Neural cell (in vitro differentiated cells): Measurements from ENCODE around the gene SLC4A5. TPM values are rescaled to one million over a fixed set of nuclear protein-coding genes. Genes with fewer than 3 reads are reported as not detected.

Experiments
- H2AFZ ChIP-seq: fragments of 200-600, 300-800 bp; sonication (generic), shearing (Covaris generic); 2 replicates; pipeline ENCODE4 v1.6.0; 2014; ENCODE audit warnings: low read depth, mild to moderate bottlenecking, antibody characterized with exemption, low read length, moderate library complexity
- H3F3A ChIP-seq: fragments of 200-600 bp; shearing (Covaris generic); 2 replicates; pipeline ENCODE4 v1.6.1; 2016; ENCODE audit warnings: mild to moderate bottlenecking, moderate library complexity, mixed read lengths, antibody characterized with exemption, low read length; ENCODE audit not compliant: insufficient read depth, poor library complexity, severe bottlenecking
- H3K27ac ChIP-seq: fragments of 200-600, 300-800 bp; sonication (generic), shearing (Covaris generic); 2 replicates; pipeline ENCODE4 v1.5.1; 2014; ENCODE audit warnings: mild to moderate bottlenecking, low read length, moderate library complexity
- H3K27me3 ChIP-seq: fragments of 300-800, 200-600 bp; sonication (generic), shearing (Covaris generic); 2 replicates; pipeline ENCODE4 v1.6.0; 2014; ENCODE audit warnings: mild to moderate bottlenecking, low read depth, low read length, moderate library complexity; ENCODE audit not compliant: insufficient read depth
- H3K36me3 ChIP-seq: fragments of 300-800, 200-600 bp; sonication (generic), shearing (Covaris generic); 2 replicates; pipeline ENCODE4 v1.5.1; 2014; ENCODE audit warnings: mild to moderate bottlenecking, antibody characterized with exemption, low read length, moderate library complexity; ENCODE audit not compliant: insufficient read depth
- H3K4me2 ChIP-seq: fragments of 300-800, 200-600 bp; sonication (generic), shearing (Covaris generic); 2 replicates; pipeline ENCODE4 v1.6.0; 2014; ENCODE audit warnings: mild to moderate bottlenecking, low read length
- H3K4me3 ChIP-seq: fragments of 300-800, 200-600 bp; sonication (generic), shearing (Covaris generic); 2 replicates; pipeline ENCODE4 v1.5.1; 2014; ENCODE audit warnings: mild to moderate bottlenecking, low read length, moderate library complexity
- H3K79me2 ChIP-seq: fragments of 200-600 bp; shearing (Covaris generic); replicated peaks from 2 replicates; pipeline ENCODE4 v1.6.0; 2014; ENCODE audit warnings: mild to moderate bottlenecking, low read length, moderate library complexity; ENCODE audit not compliant: insufficient read depth
- H3K9ac ChIP-seq: fragments of 300-800, 200-600 bp; sonication (generic), shearing (Covaris generic); 2 replicates; pipeline ENCODE4 v1.6.1; 2016; ENCODE audit warnings: mild to moderate bottlenecking, low read length, mixed read lengths
- H3K9me2 ChIP-seq: fragments of 200-600 bp; shearing (Covaris generic); 2 replicates; pipeline ENCODE4 v1.6.1; 2016; ENCODE audit warnings: mild to moderate bottlenecking, low read length, mixed read lengths; ENCODE audit not compliant: insufficient read depth
- H3K9me3 ChIP-seq: fragments of 200-600, 300-800 bp; sonication (generic), shearing (Covaris generic); 2 replicates; pipeline ENCODE4 v1.6.1; 2016; ENCODE audit warnings: mild to moderate bottlenecking, mixed run types, low read length, moderate library complexity, mixed read lengths
- H4K20me1 ChIP-seq: fragments of 200-600 bp; shearing (Covaris generic); 2 replicates; pipeline ENCODE4 v1.6.1; 2016; ENCODE audit warnings: mild to moderate bottlenecking, mixed run types; ENCODE audit not compliant: insufficient read depth
- EP300 ChIP-seq: fragments of 450-650 bp; conservative IDR thresholded peaks from 2 replicates; pipeline ENCODE4 v1.6.1; 2014; ENCODE audit warnings: antibody characterized with exemption, mild to moderate bottlenecking, moderate library complexity; ENCODE audit not compliant: poor library complexity, severe bottlenecking
- EZH2 ChIP-seq: fragments of 200-600, 300-800 bp; shearing (Covaris generic), sonication (generic); IDR thresholded peaks from 2 replicates; pipeline ENCODE4 v1.6.1; 2014; ENCODE audit warnings: antibody characterized with exemption, low read length, borderline replicate concordance, mild to moderate bottlenecking; ENCODE audit not compliant: insufficient read depth, poor library complexity, severe bottlenecking
- MXI1 ChIP-seq: fragments of 450-650 bp; conservative IDR thresholded peaks from 2 replicates; pipeline ENCODE4 v1.6.1; 2014; ENCODE audit warnings: antibody characterized with exemption, mild to moderate bottlenecking; ENCODE audit not compliant: poor library complexity, severe bottlenecking
- POLR2AphosphoS5 ChIP-seq: IDR thresholded peaks from 2 replicates; pipeline ENCODE4 v1.6.1; 2012
- RAD21 ChIP-seq: fragments of 450-650 bp; conservative IDR thresholded peaks from 2 replicates; pipeline ENCODE4 v1.6.1; 2014; ENCODE audit warnings: antibody characterized with exemption, mild to moderate bottlenecking, moderate library complexity
- SMC3 ChIP-seq: fragments of 450-650 bp; conservative IDR thresholded peaks from 2 replicates; pipeline ENCODE4 v1.6.1; 2014; ENCODE audit warnings: antibody characterized with exemption, mild to moderate bottlenecking, moderate library complexity; ENCODE audit not compliant: poor library complexity
- TAF1 ChIP-seq: IDR thresholded peaks from 2 replicates; pipeline ENCODE4 v1.6.1; 2012; ENCODE audit warnings: low read depth
- polyA plus RNA-seq: library from polyadenylated mRNA; depleted of rRNA; stranded (reverse); fragments of >200 nt; gene quantifications from 2 replicates; pipeline ENCODE4 v1.2.3, GENCODE V29; 2014
- TF ChIP-seq, protein P1 (sequence below): IDR thresholded peaks from 2 replicates; pipeline ENCODE4 v1.6.1; 2012; ENCODE audit warnings: borderline replicate concordance
- TF ChIP-seq, protein P2 (sequence below): fragments of 450-650 bp; IDR thresholded peaks from 2 replicates; pipeline ENCODE4 v1.5.1; 2014; ENCODE audit warnings: antibody characterized with exemption, mild to moderate bottlenecking, moderate library complexity; ENCODE audit not compliant: poor library complexity, severe bottlenecking

Gene SLC4A5
- polyA plus RNA-seq, 1 donor from 2014 or later = 3.9 TPM

DNA sequence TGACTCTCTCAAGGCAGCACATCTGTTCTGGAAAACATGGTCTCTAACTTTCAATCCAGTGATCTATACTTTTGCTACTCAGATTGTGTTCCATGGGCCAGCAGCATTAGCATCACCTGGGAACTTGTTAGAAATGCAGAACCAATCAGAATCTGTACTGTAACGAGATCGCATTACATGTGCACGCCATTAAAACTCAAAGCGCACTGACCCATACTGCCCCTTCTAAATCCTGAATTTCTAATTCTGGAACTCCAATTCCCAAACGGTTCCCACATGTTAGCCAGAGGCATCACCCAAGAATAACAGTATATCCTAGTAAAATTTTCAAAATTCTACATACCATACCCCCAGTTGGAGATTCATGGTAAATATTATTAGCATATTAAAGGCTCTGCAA is 47.4 kb upstream of the SLC4A5 start:
- TF ChIP-seq EP300 (no peak), POLR2AphosphoS5 (no peak), SMC3 (no peak), RAD21 (no peak), MXI1 (no peak), TAF1 (no peak), EZH2 (no peak)
- TF ChIP-seq, protein P1, sequence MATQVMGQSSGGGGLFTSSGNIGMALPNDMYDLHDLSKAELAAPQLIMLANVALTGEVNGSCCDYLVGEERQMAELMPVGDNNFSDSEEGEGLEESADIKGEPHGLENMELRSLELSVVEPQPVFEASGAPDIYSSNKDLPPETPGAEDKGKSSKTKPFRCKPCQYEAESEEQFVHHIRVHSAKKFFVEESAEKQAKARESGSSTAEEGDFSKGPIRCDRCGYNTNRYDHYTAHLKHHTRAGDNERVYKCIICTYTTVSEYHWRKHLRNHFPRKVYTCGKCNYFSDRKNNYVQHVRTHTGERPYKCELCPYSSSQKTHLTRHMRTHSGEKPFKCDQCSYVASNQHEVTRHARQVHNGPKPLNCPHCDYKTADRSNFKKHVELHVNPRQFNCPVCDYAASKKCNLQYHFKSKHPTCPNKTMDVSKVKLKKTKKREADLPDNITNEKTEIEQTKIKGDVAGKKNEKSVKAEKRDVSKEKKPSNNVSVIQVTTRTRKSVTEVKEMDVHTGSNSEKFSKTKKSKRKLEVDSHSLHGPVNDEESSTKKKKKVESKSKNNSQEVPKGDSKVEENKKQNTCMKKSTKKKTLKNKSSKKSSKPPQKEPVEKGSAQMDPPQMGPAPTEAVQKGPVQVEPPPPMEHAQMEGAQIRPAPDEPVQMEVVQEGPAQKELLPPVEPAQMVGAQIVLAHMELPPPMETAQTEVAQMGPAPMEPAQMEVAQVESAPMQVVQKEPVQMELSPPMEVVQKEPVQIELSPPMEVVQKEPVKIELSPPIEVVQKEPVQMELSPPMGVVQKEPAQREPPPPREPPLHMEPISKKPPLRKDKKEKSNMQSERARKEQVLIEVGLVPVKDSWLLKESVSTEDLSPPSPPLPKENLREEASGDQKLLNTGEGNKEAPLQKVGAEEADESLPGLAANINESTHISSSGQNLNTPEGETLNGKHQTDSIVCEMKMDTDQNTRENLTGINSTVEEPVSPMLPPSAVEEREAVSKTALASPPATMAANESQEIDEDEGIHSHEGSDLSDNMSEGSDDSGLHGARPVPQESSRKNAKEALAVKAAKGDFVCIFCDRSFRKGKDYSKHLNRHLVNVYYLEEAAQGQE = no peak
- TF ChIP-seq, protein P2, sequence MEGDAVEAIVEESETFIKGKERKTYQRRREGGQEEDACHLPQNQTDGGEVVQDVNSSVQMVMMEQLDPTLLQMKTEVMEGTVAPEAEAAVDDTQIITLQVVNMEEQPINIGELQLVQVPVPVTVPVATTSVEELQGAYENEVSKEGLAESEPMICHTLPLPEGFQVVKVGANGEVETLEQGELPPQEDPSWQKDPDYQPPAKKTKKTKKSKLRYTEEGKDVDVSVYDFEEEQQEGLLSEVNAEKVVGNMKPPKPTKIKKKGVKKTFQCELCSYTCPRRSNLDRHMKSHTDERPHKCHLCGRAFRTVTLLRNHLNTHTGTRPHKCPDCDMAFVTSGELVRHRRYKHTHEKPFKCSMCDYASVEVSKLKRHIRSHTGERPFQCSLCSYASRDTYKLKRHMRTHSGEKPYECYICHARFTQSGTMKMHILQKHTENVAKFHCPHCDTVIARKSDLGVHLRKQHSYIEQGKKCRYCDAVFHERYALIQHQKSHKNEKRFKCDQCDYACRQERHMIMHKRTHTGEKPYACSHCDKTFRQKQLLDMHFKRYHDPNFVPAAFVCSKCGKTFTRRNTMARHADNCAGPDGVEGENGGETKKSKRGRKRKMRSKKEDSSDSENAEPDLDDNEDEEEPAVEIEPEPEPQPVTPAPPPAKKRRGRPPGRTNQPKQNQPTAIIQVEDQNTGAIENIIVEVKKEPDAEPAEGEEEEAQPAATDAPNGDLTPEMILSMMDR = no peak
- Histone ChIP-seq H3K9ac (peak overlapping the region; percentile 78), H3K79me2 (peaks cover 59% of the 10 kb centered on the region), H3K27me3 (no peaks in the 10 kb centered on the region), H3K4me3 (peak overlapping the region; percentile 84), H2AFZ (no peak overlapping the region), H3K9me3 (no peaks in the 10 kb centered on the region), H3K4me2 (peak overlapping the region; percentile 95), H3K9me2 (no peaks in the 10 kb centered on the region), H3K36me3 (no peaks in the 10 kb centered on the region), H4K20me1 (no peaks in the 10 kb centered on the region), H3F3A (no peaks in the 10 kb centered on the region), H3K27ac (no peak overlapping the region)

DNA sequence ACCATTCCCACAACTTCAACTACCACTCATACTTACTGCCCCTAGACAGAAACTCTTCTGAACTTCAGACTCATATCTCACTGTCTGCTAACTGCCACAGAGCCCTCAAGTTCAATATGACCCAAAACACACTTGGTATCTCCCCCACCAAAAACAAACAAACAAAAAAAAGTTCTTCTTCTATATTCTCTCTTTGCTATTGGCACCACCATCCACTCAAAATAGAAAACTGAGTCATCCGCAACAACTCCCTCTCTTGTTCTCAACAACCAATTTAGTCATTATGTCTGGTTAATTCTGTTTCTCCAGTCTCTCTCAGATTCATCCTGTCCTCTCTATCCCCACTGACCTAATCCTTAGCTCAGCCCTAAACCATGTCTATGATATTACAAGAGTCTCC is 44.1 kb upstream of the SLC4A5 start:
- H3K4me2 ChIP-seq = peak overlapping the region; percentile 9

More for the DNA sequence above, 44.1 kb upstream of the SLC4A5 start:
- Histone ChIP-seq H3K27me3 (no peaks in the 10 kb centered on the region), H3K79me2 (peaks cover 85% of the 10 kb centered on the region), H3F3A (no peaks in the 10 kb centered on the region), H3K27ac (peak overlapping the region; percentile 94), H3K36me3 (no peaks in the 10 kb centered on the region), H3K9ac (no peak overlapping the region), H3K9me3 (no peaks in the 10 kb centered on the region), H3K4me3 (peak overlapping the region; percentile 84), H4K20me1 (no peaks in the 10 kb centered on the region), H3K9me2 (no peaks in the 10 kb centered on the region), H2AFZ (no peak overlapping the region)
- no peak for TF ChIP-seq TAF1
- no peak for TF ChIP-seq RAD21
- TF ChIP-seq MXI1 = no peak
- no peak for TF ChIP-seq POLR2AphosphoS5
- no peak for TF ChIP-seq EP300
- TF ChIP-seq, protein P2 = no peak
- TF ChIP-seq SMC3 = no peak
- no peak for TF ChIP-seq EZH2
- TF ChIP-seq, protein P1 = no peak
